ENCODE data around the gene PRKCE. TPM values are rescaled to one million over a fixed set of nuclear protein-coding genes. Genes with fewer than 3 reads are reported as not detected.
"Not testable (repeated sequence)": the region's sequence is repeated elsewhere in the genome, so short reads cannot be mapped to it uniquely, and the experiment has no call there.

PRKCE gene
- total and polyA plus RNA-seq, 3 experiments from 2014 or later, result 3.1 to 9.6 (median 7.9) TPM

DNA sequence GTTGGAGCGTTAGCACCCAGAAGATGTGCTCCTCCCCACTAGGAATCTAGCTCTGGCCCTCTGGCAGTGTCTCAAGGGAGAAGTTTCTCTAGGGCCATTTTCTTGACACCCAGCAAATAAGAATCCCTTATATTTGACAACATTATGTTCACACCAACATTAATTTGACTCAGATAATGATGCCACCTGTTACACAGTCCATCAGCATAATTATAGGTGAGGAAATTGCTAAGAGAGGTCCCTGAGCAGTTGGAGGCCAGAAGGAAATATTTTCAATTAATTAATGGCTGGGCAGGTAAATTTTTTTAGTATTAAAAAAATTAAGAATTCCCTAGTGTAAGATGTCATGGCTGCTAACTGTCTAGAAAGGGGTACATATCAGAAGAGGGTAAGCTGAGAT is 36.5 kb downstream of the PRKCE start:
- no peaks in the 10 kb centered on the region for H3K36me3 Mint-ChIP-seq
- H3K4me1 Mint-ChIP-seq, result peaks cover 5 to 30% (median 26%) of the 10 kb centered on the region in 3 donors
- H3K27ac Mint-ChIP-seq, result no peak overlapping the region
- Histone ChIP-seq H3K4me1 (ENCODE audit: insufficient read depth, low read length) (no peaks in the 10 kb centered on the region), H3K4me3 (ENCODE audit: low read length) (no peak overlapping the region), H3K36me3 (ENCODE audit: insufficient read depth, low read length) (no peaks in the 10 kb centered on the region), H3K27me3 (ENCODE audit: insufficient read depth, low read length, poor library complexity, severe bottlenecking) (no peaks in the 10 kb centered on the region), H3K27ac (ENCODE audit: low read depth, low read length) (no peak overlapping the region), H3K9me3 (ENCODE audit: low read length) (no peaks in the 10 kb centered on the region)
- ChIA-PET POLR2A (no interaction called here), CTCF (no interaction called here)
- H3K27me3 Mint-ChIP-seq, result peaks cover 0 to 2% of the 10 kb centered on the region in 2 donors
- no peak overlapping the region for H3K4me3 Mint-ChIP-seq
- no peaks in the 10 kb centered on the region for H3K9me3 Mint-ChIP-seq
- DNase-seq, result no peak

GRCh38 chr2:45688479-45689298 is 37.2 kb downstream of the PRKCE start:
- no peak overlapping the region for H3K27ac ChIP-seq (ENCODE audit: low read depth, low read length)
- CTCF ChIA-PET, result no interaction called here
- H3K27me3 ChIP-seq (ENCODE audit: insufficient read depth, low read length, poor library complexity, severe bottlenecking), result no peaks in the 10 kb centered on the region
- no peaks in the 10 kb centered on the region for H3K4me1 ChIP-seq (ENCODE audit: insufficient read depth, low read length)
- H3K36me3 ChIP-seq (ENCODE audit: insufficient read depth, low read length), result no peaks in the 10 kb centered on the region
- H3K27ac Mint-ChIP-seq, result no peak overlapping the region
- no peaks in the 10 kb centered on the region for H3K36me3 Mint-ChIP-seq
- H3K4me3 ChIP-seq (ENCODE audit: low read length), result no peak overlapping the region
- POLR2A ChIA-PET, result no interaction called here
- H3K4me3 Mint-ChIP-seq, result no peak overlapping the region
- no peak for DNase-seq
- peaks cover 0 to 2% of the 10 kb centered on the region in 2 donors for H3K27me3 Mint-ChIP-seq
- H3K9me3 Mint-ChIP-seq, result no peaks in the 10 kb centered on the region
- no peaks in the 10 kb centered on the region for H3K9me3 ChIP-seq (ENCODE audit: low read length)
- peaks cover 5 to 23% (median 20%) of the 10 kb centered on the region in 3 donors for H3K4me1 Mint-ChIP-seq

- Histone ChIP-seq H3K27ac (ENCODE audit: low read depth, low read length) (no peak overlapping the region), H3K4me3 (ENCODE audit: low read length) (no peak overlapping the region), H3K4me1 (ENCODE audit: insufficient read depth, low read length) (no peaks in the 10 kb centered on the region), H3K9me3 (ENCODE audit: low read length) (no peaks in the 10 kb centered on the region), H3K27me3 (ENCODE audit: insufficient read depth, low read length, poor library complexity, severe bottlenecking) (no peaks in the 10 kb centered on the region), H3K36me3 (ENCODE audit: insufficient read depth, low read length) (no peaks in the 10 kb centered on the region)
- DNase-seq, result no peak
- Mint-ChIP-seq H3K27me3 (no peaks in the 10 kb centered on the region), H3K36me3 (no peaks in the 10 kb centered on the region), H3K4me3 (no peak overlapping the region), H3K27ac (no peak overlapping the region), H3K9me3 (no peaks in the 10 kb centered on the region), H3K4me1 (peaks cover 8 to 24% (median 23%) of the 10 kb centered on the region in 3 donors)
- CTCF ChIA-PET, result no interaction called here
- POLR2A ChIA-PET, result no interaction called here
Measured at GRCh38 chr2:45690231-45690630, 38.8 kb downstream of the PRKCE start.

GRCh38 chr2:45691171-45691999 is 39.9 kb downstream of the PRKCE start:
- Histone ChIP-seq H3K4me1 (ENCODE audit: insufficient read depth, low read length) (no peaks in the 10 kb centered on the region), H3K27me3 (ENCODE audit: insufficient read depth, low read length, poor library complexity, severe bottlenecking) (no peaks in the 10 kb centered on the region), H3K9me3 (ENCODE audit: low read length) (no peaks in the 10 kb centered on the region), H3K36me3 (ENCODE audit: insufficient read depth, low read length) (no peaks in the 10 kb centered on the region), H3K4me3 (ENCODE audit: low read length) (no peak overlapping the region), H3K27ac (ENCODE audit: low read depth, low read length) (no peak overlapping the region)
- Mint-ChIP-seq H3K4me3 (no peak overlapping the region), H3K4me1 (peaks cover 8 to 24% (median 23%) of the 10 kb centered on the region in 3 donors), H3K36me3 (no peaks in the 10 kb centered on the region), H3K27ac (peak overlapping the region in 1 of 8 donors; percentile 59), H3K27me3 (no peaks in the 10 kb centered on the region), H3K9me3 (no peaks in the 10 kb centered on the region)
- no peak for DNase-seq
- CTCF ChIA-PET, result no interaction called here
- POLR2A ChIA-PET, result no interaction called here

DNA sequence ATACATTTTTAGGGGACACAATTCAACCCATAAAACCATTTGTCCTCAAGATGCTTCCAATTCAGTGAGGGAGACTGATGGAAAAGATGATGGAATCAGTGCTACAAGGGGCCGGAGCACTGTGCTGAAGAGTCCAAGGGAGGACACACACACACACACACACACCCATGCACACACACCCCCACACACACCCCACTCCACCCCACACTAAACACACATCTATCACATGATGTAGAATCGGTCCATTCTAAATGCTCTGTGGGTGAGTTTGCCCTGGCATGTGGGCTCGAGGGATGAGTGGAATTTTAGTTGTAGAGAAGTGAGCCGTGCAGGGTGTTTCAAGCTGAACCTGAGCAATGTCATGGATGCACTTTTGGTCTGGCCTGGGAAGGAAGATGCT is 41.1 kb downstream of the PRKCE start:
- CTCF ChIA-PET, result no interaction called here
- Histone ChIP-seq H3K36me3 (ENCODE audit: insufficient read depth, low read length) (no peaks in the 10 kb centered on the region), H3K4me3 (ENCODE audit: low read length) (no peak overlapping the region), H3K27ac (ENCODE audit: low read depth, low read length) (no peak overlapping the region), H3K9me3 (ENCODE audit: low read length) (no peaks in the 10 kb centered on the region), H3K27me3 (ENCODE audit: insufficient read depth, low read length, poor library complexity, severe bottlenecking) (no peaks in the 10 kb centered on the region), H3K4me1 (ENCODE audit: insufficient read depth, low read length) (no peaks in the 10 kb centered on the region)
- DNase-seq, result no peak
- Mint-ChIP-seq H3K9me3 (no peaks in the 10 kb centered on the region), H3K4me3 (no peak overlapping the region), H3K27me3 (no peaks in the 10 kb centered on the region), H3K27ac (no peak overlapping the region), H3K36me3 (no peaks in the 10 kb centered on the region), H3K4me1 (peaks cover 8 to 22% (median 22%) of the 10 kb centered on the region in 3 donors)
- POLR2A ChIA-PET, result no interaction called here

DNA sequence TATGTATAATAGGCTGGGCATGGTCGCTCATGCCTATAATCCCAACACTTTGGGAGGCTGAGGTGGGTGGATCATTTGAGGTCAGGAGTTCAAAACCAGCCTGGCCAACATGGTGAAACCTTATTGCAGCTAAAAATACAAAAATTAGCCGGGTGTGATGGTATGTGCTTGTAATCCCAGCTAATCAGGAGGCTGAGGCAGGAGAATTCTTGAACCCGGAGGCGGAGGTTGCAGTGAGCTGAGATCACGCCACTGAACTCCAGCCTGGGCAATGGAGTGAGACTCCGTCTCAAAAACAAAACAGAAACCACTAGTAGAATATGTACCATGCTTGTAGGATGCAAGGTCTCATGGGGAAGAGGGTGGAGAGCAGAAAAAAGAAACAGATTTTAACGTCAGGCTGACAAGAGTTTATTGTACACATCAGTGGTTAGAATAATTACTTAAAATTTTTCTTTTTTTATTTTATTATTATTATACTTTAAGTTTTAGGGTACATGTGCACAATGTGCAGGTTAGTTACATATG is 44.1 kb downstream of the PRKCE start:
- H3K4me3 Mint-ChIP-seq; H3K27ac Mint-ChIP-seq; CTCF ChIA-PET; H3K27me3 ChIP-seq (ENCODE audit: insufficient read depth, low read length, poor library complexity, severe bottlenecking); H3K36me3 Mint-ChIP-seq; POLR2A ChIA-PET; H3K36me3 ChIP-seq (ENCODE audit: insufficient read depth, low read length); H3K9me3 ChIP-seq (ENCODE audit: low read length); H3K27me3 Mint-ChIP-seq; H3K4me3 ChIP-seq (ENCODE audit: low read length); H3K27ac ChIP-seq (ENCODE audit: low read depth, low read length); H3K9me3 Mint-ChIP-seq; DNase-seq; H3K4me1 ChIP-seq (ENCODE audit: insufficient read depth, low read length): not testable (repeated sequence)
- peaks cover 15 to 27% (median 21%) of the 10 kb centered on the region in 3 donors for H3K4me1 Mint-ChIP-seq

GRCh38 chr2:45696708-45697107 is 45.2 kb downstream of the PRKCE start:
- CTCF ChIA-PET, result interaction anchor here (0.6 kb wide), 1 partner anchor 82 kb away, joined by 3 read pairs; no protein-coding TSS in a partner anchor
- H3K27ac ChIP-seq (ENCODE audit: low read depth, low read length), result no peak overlapping the region
- no peaks in the 10 kb centered on the region for H3K27me3 Mint-ChIP-seq
- peaks cover 14 to 27% (median 21%) of the 10 kb centered on the region in 3 donors for H3K4me1 Mint-ChIP-seq
- no peaks in the 10 kb centered on the region for H3K9me3 Mint-ChIP-seq
- peaks cover 0 to 10% (median 4%) of the 10 kb centered on the region in 3 donors for H3K36me3 Mint-ChIP-seq
- no peaks in the 10 kb centered on the region for H3K27me3 ChIP-seq (ENCODE audit: insufficient read depth, low read length, poor library complexity, severe bottlenecking)
- H3K27ac Mint-ChIP-seq, result no peak overlapping the region
- DNase-seq, result no peak
- no peaks in the 10 kb centered on the region for H3K9me3 ChIP-seq (ENCODE audit: low read length)
- H3K4me1 ChIP-seq (ENCODE audit: insufficient read depth, low read length), result no peaks in the 10 kb centered on the region
- no peak overlapping the region for H3K4me3 Mint-ChIP-seq
- no peak overlapping the region for H3K4me3 ChIP-seq (ENCODE audit: low read length)
- POLR2A ChIA-PET, result no interaction called here
- no peaks in the 10 kb centered on the region for H3K36me3 ChIP-seq (ENCODE audit: insufficient read depth, low read length)

DNA sequence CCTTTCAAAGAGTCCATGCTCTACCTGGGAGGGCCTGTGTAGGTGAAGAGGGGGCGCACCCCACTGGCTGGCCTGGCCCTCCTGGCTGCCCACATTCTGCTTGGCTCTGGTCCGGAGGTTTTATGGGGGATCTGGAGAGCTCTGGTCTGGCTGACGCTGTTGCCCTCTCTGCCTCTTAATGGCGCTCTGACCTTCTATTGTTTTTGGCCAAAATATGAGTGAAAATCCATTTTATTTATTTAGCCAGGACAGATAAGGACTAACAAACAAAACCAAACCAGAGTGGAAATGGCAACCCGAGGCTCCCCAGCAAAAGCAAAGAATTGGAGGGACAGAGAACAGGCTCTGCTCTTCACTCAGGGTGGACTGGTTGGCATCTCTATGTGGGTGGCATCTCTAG is 45.7 kb downstream of the PRKCE start:
- H3K4me1 Mint-ChIP-seq, result peaks cover 14 to 27% (median 21%) of the 10 kb centered on the region in 3 donors
- peaks cover 1 to 10% (median 4%) of the 10 kb centered on the region in 3 donors for H3K36me3 Mint-ChIP-seq
- Histone ChIP-seq H3K27me3 (ENCODE audit: insufficient read depth, low read length, poor library complexity, severe bottlenecking) (no peaks in the 10 kb centered on the region), H3K9me3 (ENCODE audit: low read length) (no peaks in the 10 kb centered on the region), H3K36me3 (ENCODE audit: insufficient read depth, low read length) (no peaks in the 10 kb centered on the region), H3K4me1 (ENCODE audit: insufficient read depth, low read length) (no peaks in the 10 kb centered on the region), H3K27ac (ENCODE audit: low read depth, low read length) (no peak overlapping the region), H3K4me3 (ENCODE audit: low read length) (no peak overlapping the region)
- no peaks in the 10 kb centered on the region for H3K27me3 Mint-ChIP-seq
- H3K9me3 Mint-ChIP-seq, result no peaks in the 10 kb centered on the region
- H3K27ac Mint-ChIP-seq, result no peak overlapping the region
- DNase-seq, result no peak
- ChIA-PET CTCF (interaction anchor here (0.6 kb wide), 1 partner anchor 82 kb away, joined by 3 read pairs; no protein-coding TSS in a partner anchor), POLR2A (no interaction called here)
- no peak overlapping the region for H3K4me3 Mint-ChIP-seq
